HG02763 (cell line): ENCODE results near the gene NAA10.
"Not testable (repeated sequence)": the region's sequence is repeated elsewhere in the genome, so short reads cannot be mapped to it uniquely, and the experiment has no call there.

ENCODE experiments used
- ATAC-seq: cut with Tn5 transposase; IDR thresholded peaks from one replicate; pipeline ENCODE4 v1.9.1; 2021; ENCODE audit warnings: mild to moderate bottlenecking, moderate library complexity; ENCODE audit not compliant: unreplicated experiment

NAA10 gene

GRCh38 chrX:153934762-153935325 is at the start of gene NAA10:
Gene NAA10 (minus strand): TSS chrX:153935037. CDS start chrX:153934904, 133 bp downstream.
- peak; percentile 92 for ATAC-seq

DNA sequence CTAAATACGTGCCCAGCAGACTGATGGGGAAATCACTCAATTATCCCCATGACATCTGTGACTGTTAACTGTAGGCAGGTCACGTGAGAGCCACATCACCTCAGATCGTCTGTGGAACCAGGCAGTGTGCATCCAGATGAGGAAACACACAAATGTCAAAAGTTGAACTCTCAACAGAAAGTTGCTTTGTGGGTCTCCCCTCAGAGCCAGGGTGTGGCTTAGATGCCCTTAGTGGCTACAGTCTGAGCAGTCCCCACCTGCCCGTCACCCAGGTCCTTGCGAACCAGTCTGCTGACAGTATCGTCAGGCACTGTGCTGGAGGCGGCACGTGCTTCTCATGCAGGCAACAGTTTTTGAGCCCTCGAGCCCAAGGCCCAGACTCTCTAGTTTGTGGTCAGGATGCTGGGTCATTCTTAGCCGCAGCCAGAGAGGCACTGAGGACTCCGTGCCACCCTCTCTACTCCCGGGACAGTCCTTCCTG is 48.5 kb upstream of the NAA10 start:
- ATAC-seq = no peak

DNA sequence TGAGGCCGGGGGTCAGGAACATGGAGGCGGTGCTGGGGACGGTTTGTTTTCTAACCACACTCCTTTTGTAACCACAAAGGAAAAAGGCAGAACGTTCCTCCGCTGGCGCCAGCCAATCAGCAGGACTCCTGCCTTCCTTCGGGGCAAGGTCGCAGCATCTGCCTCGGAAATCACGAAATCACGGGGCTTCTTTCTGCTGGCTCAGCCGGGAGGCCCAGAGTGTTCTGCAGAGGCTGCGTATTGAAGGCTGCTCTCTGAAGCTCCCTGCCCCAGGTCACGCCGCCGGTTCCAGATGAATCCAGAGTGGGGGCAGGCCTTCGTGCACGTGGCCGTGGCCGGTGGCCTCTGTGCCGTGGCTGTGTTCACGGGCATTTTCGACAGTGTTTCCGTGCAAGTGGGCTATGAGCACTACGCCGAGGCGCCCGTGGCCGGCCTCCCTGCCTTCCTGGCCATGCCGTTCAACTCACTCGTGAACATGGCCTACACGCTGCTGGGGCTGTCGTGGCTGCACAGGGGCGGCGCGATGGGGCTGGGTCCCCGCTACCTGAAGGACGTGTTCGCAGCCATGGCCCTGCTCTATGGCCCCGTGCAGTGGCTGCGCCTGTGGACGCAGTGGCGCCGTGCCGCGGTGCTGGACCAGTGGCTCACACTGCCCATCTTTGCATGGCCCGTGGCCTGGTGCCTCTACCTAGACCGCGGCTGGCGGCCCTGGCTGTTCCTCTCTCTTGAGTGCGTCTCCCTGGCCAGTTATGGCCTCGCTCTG is 47.1 kb upstream of the NAA10 start:
- ATAC-seq = no peak

DNA sequence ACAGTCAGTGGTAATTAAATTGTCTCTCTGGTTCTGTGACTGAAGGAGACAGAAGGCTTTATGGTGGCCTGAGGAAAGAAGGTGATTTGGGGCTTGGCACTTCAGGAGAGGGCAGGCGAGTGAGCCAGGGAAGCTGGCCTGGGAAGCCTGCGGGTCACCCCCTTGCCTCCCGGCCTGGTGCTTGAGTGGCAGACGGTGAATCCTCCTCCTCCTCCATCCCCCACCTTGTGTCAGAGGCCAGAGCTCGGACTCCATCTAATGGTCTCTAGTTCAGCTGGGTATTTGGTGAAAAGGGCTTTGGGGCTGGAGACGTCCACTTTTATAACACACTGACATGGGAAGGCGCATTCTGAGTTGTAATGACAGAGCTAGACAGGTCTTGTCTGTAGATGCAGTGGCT is 46.4 kb upstream of the NAA10 start:
- no peak for ATAC-seq

DNA sequence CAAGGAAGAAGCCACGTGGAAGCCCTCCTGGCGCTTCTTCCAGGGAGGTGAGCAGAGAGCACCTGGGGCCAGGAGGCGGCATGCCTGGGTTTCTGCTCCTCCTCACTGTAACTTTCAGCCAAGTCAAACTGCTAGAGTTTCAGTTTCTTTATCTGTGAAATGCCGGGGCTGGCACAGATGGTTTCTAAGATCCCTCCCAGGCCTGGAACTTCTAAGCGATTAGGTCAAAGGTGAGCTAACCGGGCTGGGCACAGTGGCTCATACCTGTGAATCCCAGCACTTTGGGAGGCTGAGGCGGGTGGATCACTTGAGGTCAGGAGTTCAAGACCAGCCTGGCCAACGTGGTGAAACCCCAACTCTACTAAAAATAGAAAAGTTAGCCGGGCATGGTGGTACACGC is 45.6 kb upstream of the NAA10 start:
- not testable (repeated sequence) for ATAC-seq

GRCh38 chrX:153974726-153975286 is 40.0 kb upstream of the NAA10 start:
- ATAC-seq = no peak

DNA sequence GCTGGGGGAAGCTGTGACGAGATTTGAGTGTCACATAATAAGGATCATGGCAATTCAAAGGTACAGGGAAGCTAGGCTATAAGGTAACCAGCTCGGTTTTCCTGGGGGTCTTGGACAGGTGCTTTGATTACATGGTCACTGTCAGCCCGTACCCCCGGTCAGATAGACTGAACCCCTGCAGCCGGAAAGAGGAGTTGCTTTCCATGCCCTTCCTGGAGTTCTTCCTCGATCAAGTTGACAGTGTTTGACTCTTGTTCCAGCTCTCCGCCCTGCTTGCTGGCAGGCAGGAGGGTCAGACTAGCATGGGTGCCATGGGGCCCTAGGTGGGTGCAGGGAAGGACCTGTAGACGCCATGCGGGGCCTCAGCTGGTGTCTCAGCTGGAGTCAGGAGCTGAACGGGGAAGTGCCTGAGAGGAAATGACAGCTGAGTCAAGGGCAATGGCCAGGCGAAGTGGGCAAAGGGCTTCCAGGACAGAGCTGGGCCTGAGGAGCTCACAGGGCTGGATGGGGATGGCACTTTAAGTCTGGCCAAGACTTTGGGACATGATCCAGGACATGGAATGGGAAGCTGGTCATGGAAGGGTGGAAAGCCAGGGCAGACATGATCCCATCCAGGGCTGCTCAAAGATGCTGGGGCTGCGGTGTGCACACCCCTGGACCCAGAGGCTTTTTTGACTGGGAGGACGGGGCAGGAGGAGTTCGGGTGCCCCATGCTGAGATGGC is 39.3 kb upstream of the NAA10 start:
- no peak for ATAC-seq

- ATAC-seq = no peak
Observed at GRCh38 chrX:153973127-153974002, 38.5 kb upstream of the NAA10 start.

GRCh38 chrX:153972368-153973126 is 37.7 kb upstream of the NAA10 start, which contains the start of gene TMEM187:
Gene TMEM187 (plus strand): TSS chrX:153972754. CDS start chrX:153982063, 9,309 bp downstream.
- ATAC-seq = peak; percentile 51

- ATAC-seq = peak; percentile 43
Observed at GRCh38 chrX:153971450-153972367, 36.9 kb upstream of the NAA10 start, which contains the start of gene HCFC1. Gene HCFC1 (minus strand): TSS chrX:153971818. CDS start chrX:153970840, 978 bp downstream.

DNA sequence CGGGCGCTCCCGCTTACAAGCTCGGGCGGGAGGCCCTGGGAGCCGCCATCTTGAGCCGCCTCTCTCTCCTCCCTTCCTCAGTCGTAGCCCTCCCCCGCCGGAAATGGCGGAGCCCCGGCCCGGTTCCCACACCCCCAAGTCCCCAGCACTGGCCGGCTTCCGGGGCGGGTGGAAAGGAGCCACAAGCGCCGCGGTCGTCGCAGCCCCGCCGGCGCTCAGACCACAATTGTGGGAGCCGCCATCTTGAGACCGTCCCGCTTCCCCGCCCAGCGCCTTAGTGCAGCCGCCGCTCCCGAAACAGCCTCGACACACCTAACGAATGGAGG is 36.2 kb upstream of the NAA10 start:
- ATAC-seq = peak; percentile 44

- peak; percentile 6 for ATAC-seq
Observed at GRCh38 chrX:153970357-153971123, 35.7 kb upstream of the NAA10 start.

DNA sequence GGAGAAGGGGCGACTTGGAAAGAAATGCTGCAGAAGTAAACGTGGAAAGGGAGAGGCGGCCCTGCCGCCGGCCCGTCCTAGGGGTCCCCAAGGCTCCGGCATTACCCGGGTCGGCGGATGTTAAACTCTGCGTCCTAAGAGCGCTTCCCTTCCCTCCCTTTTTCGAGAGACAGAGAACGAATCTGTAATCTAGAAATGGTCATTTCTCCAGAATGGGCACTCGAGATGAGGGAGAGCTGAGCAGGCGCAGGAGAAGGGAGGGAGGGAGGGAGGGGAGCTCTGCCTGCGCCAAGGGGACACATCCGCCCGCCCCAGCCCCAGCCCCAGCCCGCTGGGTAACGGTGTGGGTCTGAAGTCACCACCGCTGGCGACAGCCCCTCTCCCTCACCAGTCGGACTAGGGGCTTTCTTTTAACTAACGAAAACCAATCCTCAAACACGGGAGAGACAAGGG is 35.1 kb upstream of the NAA10 start:
- ATAC-seq = no peak

DNA sequence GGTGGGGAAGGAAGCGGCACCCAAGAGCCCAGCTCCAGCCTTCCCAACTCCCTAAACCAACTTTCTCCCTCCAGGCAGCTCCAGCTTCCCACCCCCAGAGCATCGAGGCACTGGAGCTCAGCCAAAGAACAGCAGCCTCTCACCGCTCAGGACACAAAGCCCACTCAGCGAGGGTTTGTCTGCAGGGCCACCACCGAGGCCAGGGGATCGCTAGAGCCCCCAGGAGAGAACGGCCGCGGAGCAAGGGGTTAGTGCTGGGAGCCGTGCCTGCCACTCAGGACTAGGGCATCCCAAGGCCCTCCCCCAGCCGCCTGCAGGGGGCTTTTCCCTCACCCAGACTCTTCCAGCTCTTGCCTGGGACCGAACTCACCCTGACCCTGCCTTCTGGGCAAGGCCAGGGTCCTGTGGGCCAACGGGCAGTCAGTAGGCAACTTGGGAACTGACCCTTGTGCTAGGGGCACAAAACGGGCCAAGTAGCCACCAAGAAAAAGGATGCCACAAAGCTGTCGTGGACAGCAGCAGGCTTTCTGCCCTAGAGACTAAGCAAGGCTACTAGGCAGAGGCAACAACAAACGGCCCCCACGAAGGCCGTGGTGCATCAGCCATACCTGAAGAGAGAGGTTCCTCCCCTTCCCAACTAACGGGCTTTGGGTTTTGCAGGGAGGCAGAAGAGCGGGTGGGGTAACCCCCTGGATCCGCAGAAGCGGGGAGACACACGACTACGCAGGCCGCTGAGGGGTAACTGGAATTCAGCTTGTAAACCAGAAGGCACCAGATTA is 34.5 kb upstream of the NAA10 start:
- ATAC-seq = no peak

GRCh38 chrX:153968754-153969124 is 33.9 kb upstream of the NAA10 start:
- ATAC-seq = no peak

- no peak for ATAC-seq
Observed at GRCh38 chrX:153968255-153968654, 33.4 kb upstream of the NAA10 start.
